GM19395 (cell line): Measurements from ENCODE around the gene GOLGA8A.
"Not testable (repeated sequence)": the region's sequence is repeated elsewhere in the genome, so short reads cannot be mapped to it uniquely, and the experiment has no call there.

Experiments used
- ATAC-seq: cut with Tn5 transposase; IDR thresholded peaks from one replicate; pipeline ENCODE4 v1.9.1; 2021; ENCODE audit warnings: mild to moderate bottlenecking, moderate library complexity; ENCODE audit not compliant: unreplicated experiment

GOLGA8A gene, protein sequence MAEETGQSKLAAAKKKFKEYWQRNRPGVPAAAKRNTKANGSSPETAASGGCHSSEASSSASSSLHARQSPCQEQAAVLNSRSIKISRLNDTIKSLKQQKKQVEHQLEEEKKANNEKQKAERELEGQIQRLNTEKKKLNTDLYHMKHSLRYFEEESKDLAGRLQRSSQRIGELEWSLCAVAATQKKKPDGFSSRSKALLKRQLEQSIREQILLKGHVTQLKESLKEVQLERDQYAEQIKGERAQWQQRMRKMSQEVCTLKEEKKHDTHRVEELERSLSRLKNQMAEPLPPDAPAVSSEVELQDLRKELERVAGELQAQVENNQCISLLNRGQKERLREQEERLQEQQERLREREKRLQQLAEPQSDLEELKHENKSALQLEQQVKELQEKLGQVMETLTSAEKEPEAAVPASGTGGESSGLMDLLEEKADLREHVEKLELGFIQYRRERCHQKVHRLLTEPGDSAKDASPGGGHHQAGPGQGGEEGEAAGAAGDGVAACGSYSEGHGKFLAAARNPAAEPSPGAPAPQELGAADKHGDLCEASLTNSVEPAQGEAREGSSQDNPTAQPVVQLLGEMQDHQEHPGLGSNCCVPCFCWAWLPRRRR

DNA sequence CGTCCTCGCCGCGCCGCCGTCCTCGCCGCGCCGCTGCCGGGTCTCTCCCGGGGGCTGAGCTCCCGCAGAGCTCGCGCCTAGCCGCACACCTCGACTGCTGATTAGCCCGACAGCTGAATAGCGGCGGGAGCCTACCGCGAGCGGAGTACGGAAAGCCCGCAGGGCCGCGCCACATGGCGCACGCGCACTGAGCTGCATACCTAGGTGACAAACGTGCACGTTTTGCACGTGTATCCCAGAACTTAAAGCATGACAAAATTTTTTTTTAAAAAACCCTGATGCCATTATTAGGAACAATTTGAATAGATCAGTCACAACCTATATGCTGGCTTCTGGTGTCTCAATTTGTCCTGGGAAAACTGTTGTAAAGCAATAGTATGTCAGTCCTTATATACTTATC is at the start of gene GOLGA8A:
GOLGA8A (minus strand) TSS at position 122 of the 400 bp plus-strand sequence. CDS start 48,117 bp downstream, outside the sequence.
- no peak for ATAC-seq

DNA sequence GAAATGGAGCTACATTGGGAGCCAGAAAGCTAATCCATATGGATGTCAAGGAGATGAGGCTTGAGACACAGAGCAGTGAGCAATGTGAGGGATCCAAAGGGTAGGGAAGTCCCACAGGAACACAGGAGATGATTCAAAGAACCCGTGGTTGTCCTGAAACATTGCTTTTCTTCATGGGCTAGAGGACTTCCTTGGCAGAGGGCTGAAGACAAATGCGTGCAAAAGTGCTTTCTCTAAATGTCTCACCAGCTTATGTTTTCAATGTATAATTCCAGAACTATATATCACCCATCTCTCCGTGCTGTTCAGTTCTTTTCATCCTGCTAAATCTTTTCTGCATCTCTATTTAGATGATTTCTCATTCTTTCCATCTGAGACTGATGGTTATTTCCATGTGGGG is 46.0 kb upstream of the GOLGA8A start:
- no peak for ATAC-seq

DNA sequence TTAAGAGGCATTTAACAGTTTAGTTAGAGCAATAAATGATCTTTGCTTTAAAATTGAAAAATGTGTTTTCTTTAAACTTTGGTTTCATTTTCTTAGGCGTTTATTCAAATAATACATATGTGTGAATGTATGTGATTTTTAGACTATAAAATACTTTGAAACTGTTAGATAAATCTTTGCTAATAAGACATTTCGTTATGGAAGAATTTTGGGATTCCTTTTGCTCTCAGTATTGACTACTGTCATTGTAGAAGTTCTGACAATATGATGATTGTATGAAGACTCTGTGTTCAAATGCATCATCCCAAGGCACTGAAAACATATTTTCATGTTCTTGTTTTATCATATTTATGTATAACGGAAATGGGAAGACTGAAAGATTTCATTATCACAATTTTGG is 43.8 kb upstream of the GOLGA8A start:
- no peak for ATAC-seq

DNA sequence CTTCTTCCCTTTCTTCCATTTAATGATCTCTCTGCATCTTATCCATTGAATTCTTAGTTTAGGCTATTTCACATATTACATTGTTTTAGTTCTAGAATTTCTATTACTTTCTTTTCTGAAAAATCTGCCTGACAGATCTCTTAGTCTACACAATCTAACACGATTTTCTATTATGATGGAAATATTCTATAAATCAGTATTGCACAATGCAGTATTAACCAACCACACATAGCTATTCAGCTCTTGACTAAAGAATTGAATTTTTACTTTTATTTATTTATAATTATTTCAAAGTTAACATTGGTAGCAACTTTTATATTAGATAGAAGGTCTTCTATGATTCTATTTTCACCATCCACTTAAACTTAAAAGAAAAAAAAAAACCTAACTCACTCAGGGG is 36.2 kb upstream of the GOLGA8A start:
- ATAC-seq, result no peak

DNA sequence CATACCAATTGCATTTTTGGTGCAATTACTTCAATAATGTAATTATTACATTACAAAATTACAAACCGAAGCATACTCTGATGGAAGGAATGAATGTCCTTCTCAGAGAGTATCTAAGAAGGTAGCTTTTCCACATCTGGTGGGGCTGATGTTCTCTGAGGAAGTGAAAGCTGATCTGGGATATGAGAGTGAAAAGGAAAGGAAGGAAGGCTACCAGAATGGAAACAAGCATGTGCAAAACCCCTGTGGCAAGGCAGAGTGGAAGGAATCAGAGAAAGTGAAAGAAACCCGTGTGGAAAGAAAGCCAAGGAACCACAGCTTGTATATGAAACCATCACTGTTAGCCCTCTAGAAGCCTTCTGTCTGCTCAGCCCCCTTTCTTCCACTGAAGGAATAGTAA is 35.3 kb upstream of the GOLGA8A start:
- ATAC-seq, result no peak

DNA sequence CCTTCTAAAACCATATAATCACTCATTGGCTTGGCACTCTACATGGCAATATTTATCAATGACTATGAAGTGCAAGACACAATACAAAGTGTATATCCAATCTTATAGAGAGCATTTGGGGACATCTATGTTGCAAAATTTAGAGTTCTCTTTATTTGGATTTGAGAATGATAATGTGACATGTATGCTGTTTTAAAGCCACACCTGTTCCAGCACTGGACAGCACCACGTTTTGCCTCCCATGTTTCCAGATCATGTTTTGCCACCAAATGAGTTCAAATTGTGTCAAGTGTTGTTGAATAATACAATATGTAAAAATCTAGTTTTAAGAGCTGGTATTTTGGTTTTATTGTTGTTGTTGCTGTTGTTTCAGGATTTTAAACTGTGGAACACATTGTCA is 33.3 kb upstream of the GOLGA8A start:
- ATAC-seq, result no peak

DNA sequence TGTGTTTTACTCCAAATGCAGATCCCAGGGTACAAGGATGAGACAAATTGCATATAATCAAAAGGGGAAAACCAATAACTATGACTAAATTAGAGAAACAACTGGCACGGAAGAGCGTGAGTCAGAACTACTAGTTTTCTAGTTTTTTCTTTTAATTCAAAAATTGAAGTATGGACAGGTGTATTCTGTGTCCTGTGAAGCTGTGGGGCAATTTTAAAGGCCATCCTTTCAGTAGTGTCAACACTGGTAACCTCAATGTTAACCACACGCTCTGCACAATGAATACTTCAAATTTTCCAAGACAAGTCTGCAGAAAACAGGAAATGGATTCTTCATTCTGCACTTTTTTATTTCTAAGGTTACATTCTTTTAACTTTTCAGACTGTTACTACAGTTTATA is 32.5 kb upstream of the GOLGA8A start:
- ATAC-seq, result no peak

DNA sequence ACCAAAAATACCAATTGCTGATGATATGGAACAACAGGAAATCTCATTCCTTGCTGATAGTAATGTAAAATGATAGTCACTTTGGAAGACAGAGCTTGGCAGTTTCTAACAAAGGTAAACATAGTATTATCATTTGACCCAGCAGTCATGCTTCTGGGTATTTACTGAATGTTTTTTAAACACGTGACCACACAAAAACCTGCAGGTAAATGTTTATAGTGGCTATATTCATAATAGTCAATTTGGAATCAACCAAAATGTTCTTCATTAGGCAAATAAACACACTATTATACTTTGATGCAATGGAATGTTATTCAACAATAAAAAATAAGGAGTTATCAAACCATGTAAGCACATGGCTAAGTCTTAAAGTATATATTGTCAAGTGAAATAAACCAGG is 24.1 kb upstream of the GOLGA8A start:
- ATAC-seq, result no peak

DNA sequence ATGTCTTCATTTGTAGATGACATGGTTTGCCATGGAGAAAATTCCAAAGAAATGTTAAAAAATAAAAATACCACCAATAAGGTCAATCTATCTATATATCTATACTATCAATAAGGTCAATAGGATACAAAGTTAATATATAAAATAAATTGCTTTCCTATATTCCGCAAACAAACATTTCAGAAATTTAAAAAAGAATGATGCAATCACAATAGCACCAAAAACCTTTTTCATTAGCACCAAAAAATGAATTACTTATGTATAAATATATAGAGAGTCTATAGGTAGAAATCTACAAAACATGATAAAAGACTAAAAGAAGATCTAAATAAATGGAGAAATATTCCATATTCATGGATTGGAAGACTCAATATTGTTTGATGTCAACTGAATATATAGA is 22.8 kb upstream of the GOLGA8A start:
- ATAC-seq, result no peak

DNA sequence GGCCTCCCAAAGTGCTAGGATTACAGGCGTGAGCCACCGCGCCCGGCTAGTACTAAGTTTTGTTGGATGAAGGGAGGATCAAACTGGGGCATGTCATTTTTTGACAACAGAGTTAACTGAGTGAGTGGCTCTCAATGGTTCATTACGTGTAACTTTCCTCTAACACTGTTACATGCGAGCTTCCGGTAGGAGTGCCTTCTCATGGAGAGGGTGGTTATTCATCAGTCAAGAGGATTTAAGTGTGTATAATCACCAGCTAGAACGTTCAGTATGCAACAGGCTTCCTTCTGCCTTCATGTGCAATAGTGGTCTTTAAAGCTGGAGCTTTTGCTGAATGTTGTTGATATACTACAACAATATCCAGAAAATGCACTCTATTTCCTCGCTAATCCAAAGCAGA is 19.1 kb upstream of the GOLGA8A start:
- ATAC-seq, result no peak

DNA sequence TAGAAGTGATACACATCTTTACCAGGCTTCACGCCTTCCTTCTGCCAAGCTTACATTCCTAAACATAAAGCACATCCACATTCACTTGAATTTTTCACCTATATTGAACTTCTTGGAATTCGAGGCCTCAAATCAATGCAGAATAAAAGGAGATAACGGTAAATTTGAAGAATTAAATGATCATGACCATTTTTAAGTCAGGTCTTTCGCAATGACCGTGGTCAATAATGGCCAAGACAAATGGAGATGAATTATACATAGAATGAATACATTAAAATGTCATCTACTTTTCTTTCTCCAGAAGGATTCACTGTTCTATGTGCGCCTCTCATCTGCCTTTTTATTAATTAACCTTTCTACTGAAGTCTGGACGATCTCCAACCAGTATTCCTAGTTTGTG is 5.3 kb upstream of the GOLGA8A start:
- ATAC-seq, result no peak

DNA sequence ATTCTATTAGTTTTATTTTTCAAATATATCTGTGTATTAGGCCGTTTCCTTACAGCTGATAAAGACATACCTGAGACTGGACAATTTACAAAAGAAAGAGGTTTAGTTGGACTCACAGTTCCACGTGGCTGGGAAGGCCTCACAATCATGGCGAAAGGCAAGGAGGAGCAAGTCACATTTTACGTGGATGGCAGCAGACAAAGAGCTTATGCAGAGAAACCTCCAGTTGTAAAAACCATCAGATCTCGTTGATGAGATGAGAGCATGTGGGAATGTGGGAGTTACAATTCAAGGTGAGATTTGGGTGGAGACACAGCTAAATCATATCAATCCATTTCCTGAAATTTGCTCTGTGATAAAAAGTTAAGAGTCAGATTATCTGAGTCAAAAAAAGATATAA is 2.3 kb upstream of the GOLGA8A start:
- ATAC-seq, result no peak

DNA sequence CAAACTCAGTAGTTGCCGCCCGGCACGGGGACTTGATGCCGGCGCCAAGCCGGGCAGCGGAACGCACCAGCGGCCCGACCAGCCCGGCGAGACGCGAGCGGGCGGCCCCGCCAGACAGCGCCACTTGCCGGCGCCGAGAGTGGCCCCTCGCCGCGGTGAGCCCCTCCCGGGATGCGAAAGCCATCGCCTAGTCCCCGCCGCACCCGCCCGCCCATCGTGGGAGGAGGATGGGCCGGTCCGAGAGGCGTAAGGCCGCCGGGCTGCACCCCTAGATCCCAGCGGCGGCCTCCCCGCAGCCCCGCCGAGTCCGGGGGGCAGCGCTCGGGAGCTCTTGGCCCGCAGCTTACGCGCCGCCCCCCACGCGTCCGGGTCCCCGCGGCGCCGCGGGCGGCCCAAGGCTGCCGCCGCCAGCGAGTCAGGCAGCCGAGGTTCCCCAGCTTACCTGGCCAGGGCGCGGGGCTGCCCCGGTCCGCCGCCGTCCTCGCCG is 609 bp downstream of the GOLGA8A start:
- ATAC-seq, result peak; percentile 67

DNA sequence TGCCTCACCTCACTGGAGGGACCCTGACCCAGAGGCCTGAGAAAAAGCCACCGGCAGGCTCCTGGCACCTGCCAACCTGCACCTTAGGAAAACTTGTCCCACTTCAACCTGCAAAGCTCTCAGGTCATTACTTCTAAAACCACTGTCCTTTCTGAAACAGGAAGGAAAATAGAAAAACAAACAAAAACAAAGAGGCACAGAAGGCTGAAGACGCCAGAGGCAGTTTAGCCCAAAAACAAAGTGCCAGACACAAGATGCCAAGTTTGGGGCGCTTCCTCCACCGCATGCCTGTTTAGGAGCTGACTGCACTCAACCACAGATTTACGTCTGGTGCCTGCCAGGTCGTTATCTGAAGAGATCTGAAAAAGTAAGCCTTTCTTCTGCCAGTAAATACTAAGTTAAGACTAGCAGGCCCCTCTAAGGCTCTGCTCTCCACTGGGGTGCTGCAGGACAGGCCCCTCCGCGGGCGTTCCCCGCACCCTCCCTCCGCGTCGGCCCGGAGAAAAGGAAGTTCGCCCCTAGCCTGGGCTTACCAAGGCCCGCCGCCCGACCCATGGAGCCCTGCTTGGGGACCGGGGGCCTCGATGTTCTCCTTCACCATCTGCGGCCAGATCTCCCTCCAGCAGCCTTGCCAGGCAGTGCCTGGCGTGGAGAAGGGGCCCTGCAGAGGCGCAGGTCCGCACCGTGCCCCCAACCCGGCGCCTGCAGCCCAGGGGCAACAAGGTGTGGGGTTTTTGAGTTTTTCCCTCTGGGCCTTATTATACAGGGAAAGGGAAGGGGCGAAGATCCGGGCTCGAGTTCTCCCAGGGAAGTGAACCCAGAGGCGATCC is 1.3 kb downstream of the GOLGA8A start:
- ATAC-seq, result peak; percentile 56

DNA sequence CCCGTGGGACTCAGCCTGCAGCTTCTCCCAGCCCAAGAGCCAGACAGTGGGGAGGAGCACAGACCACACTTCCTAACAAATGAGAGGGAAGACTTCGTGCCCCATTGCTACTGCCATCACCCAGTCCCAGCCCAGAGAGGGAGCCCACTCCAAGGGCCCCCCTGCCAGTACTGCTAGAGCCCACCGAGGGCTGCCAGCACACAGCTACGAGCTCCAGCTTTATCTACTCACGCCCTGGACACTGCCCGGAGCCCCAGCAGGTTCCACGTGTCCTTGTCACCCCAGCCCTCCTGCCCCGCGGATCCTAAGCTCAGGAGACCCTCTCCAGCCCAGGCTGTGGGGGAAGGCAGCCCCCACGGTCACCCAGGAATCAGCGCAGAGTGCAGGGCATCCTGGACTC is 1.9 kb downstream of the GOLGA8A start:
- ATAC-seq, result no peak

DNA sequence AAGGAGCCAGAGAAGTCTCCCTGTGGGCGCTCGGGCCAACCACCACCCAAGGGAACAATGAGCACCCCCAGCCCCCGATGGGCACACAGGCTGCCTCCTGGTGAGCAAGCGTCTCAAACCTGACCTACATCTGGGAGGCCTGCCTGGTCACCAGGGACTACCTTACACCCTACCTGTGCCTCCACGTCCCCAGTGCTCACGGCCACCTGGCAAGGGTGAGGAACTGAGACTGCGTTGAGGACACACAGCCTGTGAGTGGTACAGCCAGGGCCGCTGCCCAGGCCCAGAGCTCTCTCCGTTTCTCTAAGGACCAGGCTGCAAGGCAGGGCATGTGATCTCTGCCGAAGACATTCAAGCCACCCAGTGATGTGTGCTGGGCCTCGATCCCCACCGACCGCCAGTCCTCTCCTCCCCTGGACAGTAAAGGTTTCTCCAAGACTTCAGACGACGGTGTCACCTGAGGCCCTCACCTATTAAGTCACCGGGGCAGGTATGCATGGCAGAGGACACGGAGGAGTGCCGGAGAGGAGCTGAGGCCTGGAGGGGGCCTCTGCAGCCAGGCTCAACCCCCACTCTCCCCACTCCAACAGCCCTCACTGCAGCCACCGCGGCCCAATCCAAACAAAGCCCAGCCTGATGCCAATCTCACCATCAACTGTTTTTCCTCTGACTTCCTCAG is 2.8 kb downstream of the GOLGA8A start:
- no peak for ATAC-seq

DNA sequence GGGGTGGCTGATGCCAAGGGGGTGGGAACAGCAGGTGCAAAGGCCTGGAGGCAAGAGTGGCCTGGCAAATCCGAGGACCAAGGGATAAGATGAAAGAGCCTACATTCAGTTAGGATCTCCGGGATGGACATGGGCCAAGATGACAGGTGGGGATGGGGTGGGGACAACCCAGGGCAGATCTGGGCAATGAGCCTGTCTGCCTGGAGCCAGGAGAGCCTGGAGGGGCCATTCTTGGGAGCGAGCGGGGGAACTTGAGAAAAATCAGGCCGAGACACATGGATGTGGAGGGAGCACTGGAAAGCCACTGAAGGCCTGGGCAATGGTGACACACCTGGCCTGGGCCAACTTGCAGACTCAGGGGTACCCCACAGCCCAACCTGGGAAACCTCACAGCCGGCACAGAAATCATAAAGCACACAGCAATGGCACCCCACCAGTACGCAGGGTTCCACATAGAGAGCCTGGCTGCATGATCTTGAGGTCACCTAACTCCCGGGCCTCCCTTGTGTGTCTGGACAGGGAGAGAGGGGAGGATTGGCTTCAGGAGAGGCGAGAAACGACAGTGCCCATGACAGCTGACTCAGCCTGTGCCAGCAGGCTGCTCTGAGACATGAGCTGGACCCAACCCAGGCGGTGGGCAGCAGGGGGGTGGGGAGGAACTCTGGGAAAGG is 3.5 kb downstream of the GOLGA8A start:
- ATAC-seq, result not testable (repeated sequence)

DNA sequence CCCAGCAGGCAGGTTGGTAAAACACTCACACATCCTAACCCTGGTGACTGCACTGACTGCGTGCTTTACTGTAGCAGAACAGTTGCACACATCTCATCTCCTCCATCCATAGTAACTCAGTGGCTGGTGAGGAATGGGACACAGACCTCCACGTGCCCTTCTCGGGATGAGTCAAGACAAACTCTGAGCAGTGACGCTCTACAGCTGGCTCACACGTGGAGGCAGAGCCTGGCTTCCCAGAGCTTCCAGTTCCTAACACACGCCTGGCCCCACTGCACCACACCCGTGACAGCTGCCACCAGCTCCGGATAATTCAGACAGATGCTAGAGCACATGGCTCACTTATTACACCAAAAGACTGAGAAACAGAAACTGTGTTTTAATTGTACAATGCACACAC is 7.0 kb downstream of the GOLGA8A start:
- ATAC-seq, result not testable (repeated sequence)

DNA sequence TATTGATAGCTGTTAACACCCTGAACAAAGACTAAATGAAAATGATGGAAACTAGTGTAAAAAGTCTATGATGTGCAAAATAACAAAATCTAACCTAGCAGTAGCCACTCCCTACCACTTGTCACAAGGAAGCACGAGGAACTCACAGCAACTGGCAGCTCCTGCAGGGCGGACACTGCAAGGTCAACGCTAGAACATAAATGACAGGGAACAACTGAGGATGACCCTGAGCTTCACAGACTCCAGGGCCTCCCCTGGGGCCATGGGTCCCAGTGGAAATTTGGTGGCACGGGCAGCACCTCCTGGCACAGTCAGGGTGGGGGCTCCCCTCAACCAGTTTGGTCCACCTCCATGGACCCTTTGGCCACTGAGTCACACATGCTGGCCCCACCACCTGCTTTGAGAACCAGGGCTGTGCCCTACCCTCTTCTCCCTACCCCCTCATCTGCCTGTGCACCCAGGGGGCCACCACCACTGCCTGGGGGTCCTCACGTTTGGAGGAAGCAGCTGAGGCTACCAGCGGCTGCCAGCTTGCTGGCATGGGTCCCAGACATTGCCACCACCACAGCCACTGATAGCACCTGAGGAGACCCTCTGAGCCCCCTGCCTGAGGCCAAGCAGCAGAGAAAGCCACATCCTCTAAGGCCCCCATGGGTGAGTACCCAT is 14.1 kb downstream of the GOLGA8A start:
- not testable (repeated sequence) for ATAC-seq

DNA sequence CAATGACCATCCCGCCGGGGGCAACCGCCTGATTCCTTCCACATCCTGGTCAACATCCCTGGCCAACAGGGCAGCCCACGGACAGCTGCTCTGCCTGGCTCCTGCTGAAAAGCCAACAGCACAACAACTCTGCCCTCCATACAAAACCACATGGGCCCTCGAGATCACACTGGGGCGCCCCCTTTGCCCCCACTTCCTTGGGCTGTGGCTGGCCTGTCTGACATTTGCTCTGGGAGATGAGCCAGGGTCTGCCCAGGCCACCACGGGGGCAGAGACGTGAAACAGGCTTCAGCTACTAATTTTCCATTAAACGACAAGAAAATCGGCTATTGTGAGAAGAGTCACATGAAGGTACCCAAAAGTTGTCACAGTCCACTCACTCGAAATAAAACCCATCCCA is 16.7 kb downstream of the GOLGA8A start:
- not testable (repeated sequence) for ATAC-seq
